ENCODE results near the gene SYTL4.

SYTL4 gene

DNA sequence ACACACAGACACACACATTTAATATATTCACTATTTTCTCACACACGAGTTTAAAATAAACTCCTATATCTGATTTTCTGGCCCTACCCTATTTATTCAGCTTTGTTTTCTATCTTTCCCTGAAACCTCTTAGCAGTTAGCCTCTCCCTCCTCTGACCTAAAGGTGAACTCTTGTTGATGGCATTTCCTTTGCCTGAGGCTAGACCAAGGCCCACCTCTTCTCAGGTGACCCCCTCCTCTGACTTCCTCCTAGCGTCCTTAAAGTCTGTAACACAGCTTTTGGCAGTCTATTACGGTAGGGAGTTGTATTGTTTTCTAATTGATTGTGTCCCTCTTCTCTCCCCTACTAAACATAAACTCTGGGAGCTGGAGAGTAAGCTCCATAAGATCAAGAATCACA is 89.6 kb downstream of the SYTL4 start:
- Histone ChIP-seq H3K36me3 (ENCODE audit: control insufficient read depth in 2 of 2, insufficient read depth in 1 of 2, low read length in 2 of 2) (no peaks in the 10 kb centered on the region), H3K27ac (ENCODE audit: extremely low read depth, low read depth, low read length) (no peak overlapping the region), H3K9me3 (ENCODE audit: control insufficient read depth, insufficient read depth, low read depth, low read length) (no peaks in the 10 kb centered on the region), H3K4me1 (ENCODE audit: control insufficient read depth, insufficient read depth, low read length) (no peaks in the 10 kb centered on the region), H3K4me3 (ENCODE audit: low read depth, low read length) (no peak overlapping the region)
- CTCF ChIA-PET: interaction anchor here (0.7 to 2.3 kb wide), 4 partner anchors 11 to 31 kb away, joined by 3 to 12 read pairs (median 5); no protein-coding TSS in a partner anchor
- POLR2A ChIA-PET: no interaction called here
- no peak for TF ChIP-seq ZNF335 (tag by site-specific recombination; conservative IDR thresholded peaks at IDR 0.05)
- TF ChIP-seq YY2 (tag by site-specific recombination; IDR thresholded peaks at IDR 0.05): no peak
- TF ChIP-seq, protein P1, sequence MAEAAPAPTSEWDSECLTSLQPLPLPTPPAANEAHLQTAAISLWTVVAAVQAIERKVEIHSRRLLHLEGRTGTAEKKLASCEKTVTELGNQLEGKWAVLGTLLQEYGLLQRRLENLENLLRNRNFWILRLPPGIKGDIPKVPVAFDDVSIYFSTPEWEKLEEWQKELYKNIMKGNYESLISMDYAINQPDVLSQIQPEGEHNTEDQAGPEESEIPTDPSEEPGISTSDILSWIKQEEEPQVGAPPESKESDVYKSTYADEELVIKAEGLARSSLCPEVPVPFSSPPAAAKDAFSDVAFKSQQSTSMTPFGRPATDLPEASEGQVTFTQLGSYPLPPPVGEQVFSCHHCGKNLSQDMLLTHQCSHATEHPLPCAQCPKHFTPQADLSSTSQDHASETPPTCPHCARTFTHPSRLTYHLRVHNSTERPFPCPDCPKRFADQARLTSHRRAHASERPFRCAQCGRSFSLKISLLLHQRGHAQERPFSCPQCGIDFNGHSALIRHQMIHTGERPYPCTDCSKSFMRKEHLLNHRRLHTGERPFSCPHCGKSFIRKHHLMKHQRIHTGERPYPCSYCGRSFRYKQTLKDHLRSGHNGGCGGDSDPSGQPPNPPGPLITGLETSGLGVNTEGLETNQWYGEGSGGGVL (tag by site-specific recombination; IDR thresholded peaks at IDR 0.05): no peak
- no peak for TF ChIP-seq ZNF555 (tag by site-specific recombination; conservative IDR thresholded peaks at IDR 0.05)
- TF ChIP-seq ATF2 (tag by site-specific recombination; IDR thresholded peaks at IDR 0.05; ENCODE audit: low read depth): no peak
- no peak for TF ChIP-seq ZNF274 (IDR thresholded peaks at IDR 0.05; ENCODE audit: low read length)
- TF ChIP-seq ZNF274 (tag by site-specific recombination; IDR thresholded peaks at IDR 0.05; ENCODE audit: borderline replicate concordance): no peak
- TF ChIP-seq ZNF843 (tag by site-specific recombination; IDR thresholded peaks at IDR 0.05): no peak
- no peak for TF ChIP-seq SCRT1 (tag by site-specific recombination; IDR thresholded peaks at IDR 0.05; ENCODE audit: borderline replicate concordance)
- no peak for TF ChIP-seq ZNF157 (tag by site-specific recombination; IDR thresholded peaks at IDR 0.05)
- TF ChIP-seq ZSCAN23 (tag by site-specific recombination; IDR thresholded peaks at IDR 0.05): no peak
- TF ChIP-seq, protein P2, sequence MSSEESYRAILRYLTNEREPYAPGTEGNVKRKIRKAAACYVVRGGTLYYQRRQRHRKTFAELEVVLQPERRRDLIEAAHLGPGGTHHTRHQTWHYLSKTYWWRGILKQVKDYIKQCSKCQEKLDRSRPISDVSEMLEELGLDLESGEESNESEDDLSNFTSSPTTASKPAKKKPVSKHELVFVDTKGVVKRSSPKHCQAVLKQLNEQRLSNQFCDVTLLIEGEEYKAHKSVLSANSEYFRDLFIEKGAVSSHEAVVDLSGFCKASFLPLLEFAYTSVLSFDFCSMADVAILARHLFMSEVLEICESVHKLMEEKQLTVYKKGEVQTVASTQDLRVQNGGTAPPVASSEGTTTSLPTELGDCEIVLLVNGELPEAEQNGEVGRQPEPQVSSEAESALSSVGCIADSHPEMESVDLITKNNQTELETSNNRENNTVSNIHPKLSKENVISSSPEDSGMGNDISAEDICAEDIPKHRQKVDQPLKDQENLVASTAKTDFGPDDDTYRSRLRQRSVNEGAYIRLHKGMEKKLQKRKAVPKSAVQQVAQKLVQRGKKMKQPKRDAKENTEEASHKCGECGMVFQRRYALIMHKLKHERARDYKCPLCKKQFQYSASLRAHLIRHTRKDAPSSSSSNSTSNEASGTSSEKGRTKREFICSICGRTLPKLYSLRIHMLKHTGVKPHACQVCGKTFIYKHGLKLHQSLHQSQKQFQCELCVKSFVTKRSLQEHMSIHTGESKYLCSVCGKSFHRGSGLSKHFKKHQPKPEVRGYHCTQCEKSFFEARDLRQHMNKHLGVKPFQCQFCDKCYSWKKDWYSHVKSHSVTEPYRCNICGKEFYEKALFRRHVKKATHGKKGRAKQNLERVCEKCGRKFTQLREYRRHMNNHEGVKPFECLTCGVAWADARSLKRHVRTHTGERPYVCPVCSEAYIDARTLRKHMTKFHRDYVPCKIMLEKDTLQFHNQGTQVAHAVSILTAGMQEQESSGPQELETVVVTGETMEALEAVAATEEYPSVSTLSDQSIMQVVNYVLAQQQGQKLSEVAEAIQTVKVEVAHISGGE (tag by site-specific recombination; conservative IDR thresholded peaks at IDR 0.05; ENCODE audit: low read depth): no peak
- TF ChIP-seq ZNF654 (tag by site-specific recombination; IDR thresholded peaks at IDR 0.05; ENCODE audit: low read depth): no peak
- no peak for TF ChIP-seq TCF7L2 (IDR thresholded peaks at IDR 0.05; ENCODE audit: borderline replicate concordance, low read depth, low read length)
- no peak for TF ChIP-seq ZFP3 (tag by site-specific recombination; IDR thresholded peaks at IDR 0.05; ENCODE audit: low read depth)
- TF ChIP-seq KLF8 (tag by site-specific recombination; IDR thresholded peaks at IDR 0.05): no peak
- TF ChIP-seq MEIS1 (CRISPR knock-in tag; IDR thresholded peaks at IDR 0.05; ENCODE audit: borderline replicate concordance): no peak
- no peak for TF ChIP-seq ZSCAN4 (tag by site-specific recombination; IDR thresholded peaks at IDR 0.05)
- TF ChIP-seq GLI4 (tag by site-specific recombination; IDR thresholded peaks at IDR 0.05): no peak
- TF ChIP-seq ZNF830 (tag by site-specific recombination; IDR thresholded peaks at IDR 0.05; ENCODE audit: low read depth): no peak
- TF ChIP-seq ZNF19 (tag by site-specific recombination; IDR thresholded peaks at IDR 0.05; ENCODE audit: low read depth): no peak

Data from HEK293 (cell line).